Eye (tissue), 1 donor: ENCODE data around the gene NAT14.

Source experiments
- DNase-seq: peaks from one replicate; pipeline ENCODE4 v3.0.0-alpha.2; 2015

Gene NAT14

DNA sequence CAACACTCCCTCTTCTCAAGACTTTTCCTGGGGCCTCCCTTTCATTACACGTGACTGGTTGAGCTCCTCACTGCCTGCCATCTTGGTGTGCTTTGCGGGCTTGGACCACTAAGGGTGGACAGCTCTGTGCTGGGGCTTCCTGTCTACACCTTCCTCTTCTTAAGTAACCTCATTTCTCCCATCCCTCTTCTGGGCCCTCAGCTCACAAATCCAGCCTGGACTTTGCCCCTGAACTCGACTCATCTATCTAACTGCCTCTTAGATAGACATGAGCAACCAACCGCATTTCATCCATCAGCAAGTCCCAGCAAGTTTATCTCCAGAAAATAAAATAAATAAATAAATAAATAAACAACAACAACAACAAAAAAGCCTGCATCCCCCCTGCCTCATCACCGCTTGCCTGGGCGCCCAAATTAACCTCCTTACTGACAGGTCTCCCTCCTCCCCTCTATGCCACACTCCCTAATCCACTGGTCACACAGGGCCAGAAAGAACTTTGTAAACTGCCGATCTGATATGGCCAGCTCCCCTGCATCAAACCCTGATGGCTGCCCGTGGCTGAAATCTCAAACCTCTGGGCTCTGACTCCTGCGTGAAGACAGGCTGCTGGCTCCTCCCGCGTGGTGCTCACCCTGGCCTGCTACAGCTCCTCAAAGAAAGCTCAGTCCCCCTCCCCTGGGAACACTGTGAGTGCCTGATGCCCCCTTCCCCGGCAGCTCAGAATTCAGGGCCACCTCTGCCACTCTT is 31.3 kb upstream of the NAT14 start:
- no peak for DNase-seq

DNA sequence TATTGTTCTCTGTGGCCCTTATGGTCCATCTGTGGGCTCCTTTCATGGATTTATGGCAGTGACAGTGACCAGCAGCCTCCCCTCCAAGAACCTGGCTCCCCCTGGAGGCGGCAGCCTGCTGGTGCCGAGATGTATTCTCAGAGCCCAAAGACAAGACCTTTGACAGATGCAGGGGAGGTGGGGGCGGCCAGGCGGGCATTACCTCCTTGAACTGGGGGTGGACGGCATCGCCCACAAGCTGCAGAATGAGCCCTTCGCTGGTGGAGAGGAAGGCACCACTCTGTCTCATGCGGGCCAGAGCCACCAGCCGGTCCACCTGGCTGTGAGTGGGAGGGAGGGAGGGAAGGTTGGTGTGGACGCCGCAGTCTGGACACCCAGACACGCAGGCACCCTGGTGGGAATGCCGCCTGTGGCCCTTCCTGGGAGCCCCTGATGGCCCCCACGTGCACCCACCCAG is 30.2 kb upstream of the NAT14 start:
- no peak for DNase-seq

DNA sequence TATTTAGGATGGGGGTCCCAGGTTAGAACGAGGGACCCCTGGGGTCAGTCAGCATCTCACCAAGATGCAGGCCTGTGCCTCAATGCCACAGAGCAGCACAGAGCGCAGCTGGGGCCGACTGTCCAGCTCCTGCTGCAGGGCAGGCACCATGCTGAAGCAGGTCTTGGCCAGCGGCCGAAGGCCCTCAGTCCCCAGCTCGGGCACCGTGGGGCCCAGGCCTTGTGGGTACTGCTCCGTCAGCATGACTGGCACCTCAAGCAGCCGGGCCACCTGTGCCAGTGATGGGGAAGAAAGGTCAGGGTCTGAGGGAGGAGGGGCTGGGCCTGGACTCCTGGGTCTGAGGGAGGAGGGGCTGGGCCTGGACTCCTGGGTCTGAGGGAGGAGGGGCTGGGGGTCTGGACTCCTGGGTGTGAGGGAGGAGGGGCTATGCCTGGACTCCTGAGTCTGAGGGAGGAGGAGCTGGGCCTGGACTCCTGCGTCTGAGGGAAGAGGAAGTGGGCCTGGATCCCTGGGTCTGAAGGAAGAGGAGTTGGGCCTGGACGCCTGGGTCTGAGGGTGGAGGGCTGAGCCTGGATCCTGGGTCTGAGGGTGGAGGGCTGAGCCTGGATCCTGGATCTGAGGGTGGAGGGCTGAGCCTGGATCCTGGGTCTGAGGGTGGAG is 29.3 kb upstream of the NAT14 start:
- DNase-seq = no peak

DNA sequence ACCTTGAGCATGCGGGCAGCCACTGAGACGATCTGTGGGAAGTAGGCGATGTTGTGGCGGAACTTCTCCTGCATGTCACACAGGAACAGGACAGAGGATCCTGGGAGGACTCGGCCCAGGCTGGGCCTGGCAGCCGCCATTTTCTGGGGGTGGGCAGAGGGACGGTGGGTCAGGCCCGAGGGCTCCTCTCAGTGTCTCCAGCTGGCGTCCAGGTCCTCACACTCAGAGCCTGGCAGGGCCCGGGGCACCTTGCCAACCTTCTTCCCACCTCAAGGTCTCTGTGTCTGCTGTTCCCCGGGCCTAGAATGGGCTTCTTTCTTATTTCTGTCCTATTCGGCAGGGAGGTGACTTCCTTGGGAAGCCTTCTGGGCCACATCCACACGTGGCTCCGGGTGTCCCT is 28.6 kb upstream of the NAT14 start:
- DNase-seq = no peak

DNA sequence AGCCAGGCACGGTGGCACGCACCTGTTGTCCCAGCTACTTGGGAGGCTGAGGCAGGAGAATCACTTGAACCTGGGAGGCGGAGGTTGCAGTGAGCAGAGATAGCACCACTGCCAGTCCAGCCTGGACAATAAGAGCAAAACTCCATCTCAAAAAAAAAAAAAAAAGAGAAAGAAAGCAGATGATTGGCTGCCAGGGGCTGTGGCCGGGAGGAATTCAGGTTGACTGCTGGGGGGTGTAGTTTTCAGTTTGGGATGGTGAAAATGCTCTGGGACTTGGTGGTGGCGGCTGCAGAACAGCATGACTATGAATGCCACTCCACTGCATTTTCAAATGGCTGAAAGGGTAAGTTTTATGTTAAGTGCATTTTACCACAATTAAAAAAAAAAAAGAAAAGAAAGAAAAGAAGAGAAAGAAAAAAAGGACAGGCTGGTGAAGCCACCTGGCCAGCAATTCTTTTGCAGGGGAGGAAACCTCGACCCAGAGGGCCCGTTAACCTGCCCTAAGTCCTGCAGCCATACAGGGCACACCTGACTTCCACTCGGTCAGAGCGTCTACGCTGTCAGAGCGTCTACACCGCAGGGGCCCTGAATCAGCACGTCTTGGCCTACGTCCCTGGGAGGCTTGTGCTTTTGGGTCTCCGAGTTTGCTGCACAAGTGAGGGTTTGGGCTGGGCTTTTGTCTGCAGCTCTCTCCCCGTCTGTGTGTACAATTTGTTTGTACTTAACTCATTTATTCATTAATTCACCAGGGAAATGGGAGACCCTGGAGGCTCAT is 27.1 kb upstream of the NAT14 start:
- no peak for DNase-seq

DNA sequence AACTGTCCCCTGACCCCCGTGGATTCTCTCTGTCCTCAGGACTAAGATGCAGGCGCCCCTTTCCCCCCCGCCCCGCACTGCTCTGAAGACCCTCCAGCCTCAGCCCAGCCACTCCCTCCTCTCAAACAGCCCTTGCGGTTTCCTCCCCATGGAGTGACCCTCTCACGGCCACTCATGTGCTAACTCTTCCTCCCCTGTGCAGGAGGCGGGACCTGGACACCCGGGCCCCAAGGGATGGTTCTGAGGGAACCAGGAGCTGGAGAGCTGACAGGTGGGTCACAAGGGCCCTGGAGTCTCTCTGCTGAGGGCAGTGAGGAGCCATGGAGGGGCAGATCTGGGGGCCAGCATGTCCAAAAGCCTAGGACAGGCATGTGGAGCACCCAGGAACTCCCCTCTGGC is 25.4 kb upstream of the NAT14 start:
- no peak for DNase-seq

DNA sequence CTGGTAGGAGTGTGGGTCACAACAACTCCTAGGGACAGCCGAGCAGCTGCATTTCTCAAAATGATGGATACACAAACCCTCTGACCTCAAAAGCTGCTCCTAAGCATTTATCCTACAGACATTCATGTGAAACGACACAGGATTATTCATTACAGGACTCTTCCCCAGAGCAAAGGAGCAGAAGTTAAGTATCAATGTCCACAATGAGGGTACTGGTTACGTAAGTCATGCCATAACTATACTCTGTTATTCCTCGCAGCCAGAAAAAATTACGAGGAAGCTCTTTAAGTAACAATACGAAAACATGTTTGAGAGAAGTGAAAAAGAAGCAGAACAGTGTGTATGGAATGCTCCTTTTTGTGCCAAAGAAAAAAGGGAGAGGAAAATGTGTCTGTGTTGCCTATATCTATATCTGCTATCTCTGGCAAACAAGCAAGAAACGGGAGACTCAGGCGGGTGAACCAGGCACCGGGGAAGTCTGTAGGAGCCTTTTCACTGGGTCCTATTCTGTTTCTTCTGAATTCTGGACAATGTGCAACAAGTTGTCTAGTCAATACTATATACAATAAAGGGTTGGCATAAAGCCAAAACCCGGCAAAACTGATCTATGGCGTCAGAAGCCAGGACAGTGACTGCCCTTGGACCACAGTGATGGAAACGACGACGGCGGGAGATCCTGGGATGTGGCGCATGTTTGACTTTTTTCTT is 24.9 kb upstream of the NAT14 start:
- DNase-seq = no peak

DNA sequence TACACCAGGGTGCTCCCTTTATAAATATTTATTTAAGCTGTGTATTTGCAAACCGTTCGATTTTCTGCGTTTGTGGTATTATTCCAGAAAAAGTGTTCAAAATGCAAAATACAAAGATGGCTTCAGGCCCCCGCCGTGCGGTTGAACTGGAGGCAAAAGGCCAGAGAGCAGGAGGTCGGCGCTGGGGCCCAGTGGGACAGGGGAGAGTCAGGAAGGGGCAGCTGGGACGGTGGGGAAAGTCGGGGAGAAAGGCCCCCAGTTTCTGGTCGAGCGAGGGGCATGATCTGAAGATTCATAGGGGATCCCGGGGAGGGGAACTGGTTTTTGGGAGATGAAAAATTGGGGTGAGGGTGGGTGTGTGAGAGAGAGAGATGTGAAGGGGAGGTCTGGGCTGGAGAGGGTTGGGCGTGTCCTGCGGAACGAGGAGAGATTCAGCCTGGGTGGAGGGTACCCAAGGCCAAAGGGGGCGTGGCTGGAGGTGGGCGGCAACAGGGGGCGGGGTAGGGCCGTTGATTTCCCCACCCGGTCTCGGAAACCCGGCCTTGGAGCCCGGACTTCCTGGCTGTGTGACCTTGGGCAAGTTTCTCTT is 24.2 kb upstream of the NAT14 start:
- peak; percentile 74 for DNase-seq

DNA sequence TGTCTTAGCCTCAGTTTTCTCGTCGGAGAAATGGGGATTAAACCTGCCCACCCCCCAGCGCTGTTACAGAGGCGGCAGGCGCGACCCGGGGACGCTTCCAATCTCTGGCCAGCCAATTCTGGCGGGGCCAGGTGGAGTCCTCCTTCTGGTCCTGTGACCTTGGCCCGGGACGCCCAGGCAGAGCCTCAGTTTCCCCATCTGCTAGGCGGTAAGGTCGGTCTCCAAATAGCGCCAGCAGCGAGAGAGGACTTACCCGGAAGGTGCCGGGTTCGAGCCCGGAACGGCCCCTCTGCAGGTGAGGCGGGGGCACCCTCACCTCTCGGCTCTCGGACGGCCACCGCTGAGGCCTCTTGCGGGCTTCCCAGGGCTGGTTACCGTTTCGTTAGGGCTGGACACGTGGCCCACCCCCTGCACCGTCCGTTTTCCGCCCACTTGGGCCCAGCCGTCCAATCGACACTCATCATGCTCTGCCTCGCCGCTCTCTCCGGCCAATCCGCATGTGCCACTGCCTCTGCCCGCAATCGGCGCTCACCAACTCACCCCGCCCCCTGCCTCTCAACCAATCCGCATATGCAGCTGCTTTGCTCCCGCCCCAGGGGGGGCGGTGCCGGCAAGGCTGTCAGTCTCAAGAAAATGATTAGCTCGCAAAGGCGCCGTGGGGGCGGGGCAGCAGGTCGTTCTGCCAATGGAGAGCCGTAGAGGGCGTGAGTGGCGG is 23.6 kb upstream of the NAT14 start, which contains the start of gene ISOC2:
Gene ISOC2 (minus strand): TSS at position 384 of the 715 bp plus-strand sequence. CDS start 5,156 bp downstream, outside the sequence.
- peak; percentile 100 for DNase-seq

DNA sequence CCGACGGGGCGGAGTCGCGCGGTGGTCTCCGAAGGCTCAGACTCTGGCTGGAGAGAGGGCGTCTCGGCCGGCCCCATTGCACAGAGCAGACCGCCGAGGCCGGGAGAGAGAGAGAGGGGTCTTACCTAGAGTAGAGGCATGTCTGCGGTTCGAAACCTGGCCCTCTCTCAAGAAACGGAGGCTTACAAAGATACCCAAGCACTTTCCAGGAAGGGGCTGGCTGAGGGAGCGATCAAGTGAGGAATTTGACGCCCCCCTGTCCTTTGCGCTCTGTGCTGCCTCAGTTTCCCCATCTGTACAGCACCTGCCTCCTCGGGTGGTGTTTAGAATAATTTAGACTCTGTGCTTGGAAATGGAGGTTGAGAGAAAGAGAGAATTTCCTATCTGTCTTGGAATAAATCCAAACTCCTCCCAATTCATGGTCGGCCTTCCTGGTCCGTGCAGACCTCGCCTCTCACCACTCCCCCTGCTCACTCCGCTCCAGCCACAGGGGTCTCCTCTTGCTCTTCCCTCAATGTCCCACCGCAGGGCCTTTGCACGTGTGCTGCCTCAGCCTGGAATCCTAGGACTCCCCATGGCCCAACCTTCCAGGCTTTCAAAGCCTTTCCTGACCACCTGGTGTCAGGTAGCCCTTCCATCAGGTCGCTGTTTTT is 22.9 kb upstream of the NAT14 start:
- no peak for DNase-seq

DNA sequence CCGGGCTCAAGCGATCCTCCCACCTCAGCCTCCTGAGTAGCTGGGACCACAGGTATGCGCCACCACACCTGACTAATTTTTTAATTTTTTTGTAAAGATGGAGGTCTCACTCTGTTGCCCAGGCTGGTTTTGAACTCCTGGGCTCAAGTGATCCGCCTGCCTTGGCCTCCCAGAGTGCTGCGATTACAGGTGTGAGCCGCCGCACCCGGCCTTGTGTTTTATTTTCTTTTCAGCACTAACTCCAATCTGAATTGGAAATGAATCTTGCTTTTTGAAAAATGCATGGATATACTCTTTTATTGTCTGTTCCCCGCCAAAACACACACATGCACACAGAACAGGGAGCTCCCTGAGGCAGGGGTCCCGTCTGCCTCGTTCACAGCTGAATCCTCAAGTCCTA is 22.3 kb upstream of the NAT14 start:
- DNase-seq = no peak

DNA sequence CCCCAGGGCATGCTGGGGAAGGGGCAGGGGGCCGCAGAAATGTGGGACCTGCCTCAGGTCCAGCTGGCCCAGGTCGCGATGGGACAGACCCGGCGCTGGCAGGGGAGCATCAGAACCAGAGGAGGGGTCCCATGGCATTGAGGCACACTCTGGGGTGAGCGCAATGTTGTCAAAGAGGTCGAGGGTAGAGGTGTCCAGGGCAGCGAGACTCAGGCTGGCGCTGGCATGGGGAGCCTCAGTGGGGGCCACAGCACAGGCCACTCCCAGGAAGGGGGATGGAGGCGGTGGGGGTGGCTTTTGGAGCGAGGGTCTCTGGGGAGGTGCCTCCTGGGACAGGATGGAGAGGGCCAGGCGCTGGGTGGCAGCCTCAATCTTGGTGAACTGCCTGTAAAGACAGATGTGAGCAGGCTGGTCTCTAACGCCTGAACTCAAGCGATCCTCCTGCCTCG is 21.4 kb upstream of the NAT14 start:
- DNase-seq = no peak

DNA sequence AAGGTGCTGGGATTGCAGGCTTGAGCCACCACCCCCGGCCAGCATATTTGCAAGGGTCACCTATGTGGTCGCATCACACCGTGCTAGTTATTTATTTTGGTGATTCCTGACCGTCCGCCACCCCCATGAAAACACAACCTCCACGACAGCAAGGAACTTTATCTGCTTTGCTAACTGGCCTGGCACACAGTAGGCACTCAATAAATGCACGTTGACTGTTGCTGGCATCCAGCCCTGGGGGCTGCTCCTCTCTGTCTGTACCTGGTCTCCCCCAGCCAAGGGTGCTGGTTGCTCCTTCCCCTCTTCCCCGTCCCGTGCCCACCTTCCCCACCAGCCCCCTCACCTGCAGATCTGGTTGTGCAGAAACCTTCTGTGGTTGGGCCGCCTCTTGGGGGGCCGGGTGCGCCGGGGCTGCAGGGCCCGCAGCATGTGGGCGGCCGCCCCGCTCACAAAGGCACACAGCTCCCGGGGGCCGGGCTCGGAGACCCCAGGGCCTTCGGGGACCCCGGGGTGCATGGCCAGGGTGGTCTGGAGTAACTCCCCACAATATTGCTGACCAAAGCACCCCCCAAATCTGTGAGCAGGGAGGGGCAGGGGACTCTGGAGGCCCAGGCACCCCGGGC is 20.8 kb upstream of the NAT14 start:
- no peak for DNase-seq

DNA sequence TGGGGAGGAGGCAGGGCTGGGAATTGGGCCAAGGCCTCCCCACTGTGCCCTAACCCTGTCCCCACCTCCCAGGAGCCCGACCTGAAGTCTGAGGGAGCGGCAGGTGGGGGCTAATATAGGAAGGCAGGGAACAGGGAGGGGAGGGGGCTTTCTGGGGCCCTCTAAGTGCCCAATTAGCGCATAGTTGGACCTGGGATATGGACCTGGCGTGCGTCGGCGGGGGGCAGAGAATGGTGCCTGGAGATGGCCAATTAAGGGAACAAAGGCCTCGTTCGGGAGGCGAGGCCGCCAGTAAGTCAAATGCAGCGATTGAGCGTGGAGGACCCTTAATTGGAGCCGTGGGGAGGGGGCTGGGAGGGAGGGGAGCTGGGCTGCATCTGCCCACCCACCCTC is 20.3 kb upstream of the NAT14 start, which contains the start of gene C19orf85:
Gene C19orf85 (minus strand): TSS at position 90 of the 393 bp plus-strand sequence. CDS start 197 bp downstream, outside the sequence.
- peak; percentile 53 for DNase-seq

DNA sequence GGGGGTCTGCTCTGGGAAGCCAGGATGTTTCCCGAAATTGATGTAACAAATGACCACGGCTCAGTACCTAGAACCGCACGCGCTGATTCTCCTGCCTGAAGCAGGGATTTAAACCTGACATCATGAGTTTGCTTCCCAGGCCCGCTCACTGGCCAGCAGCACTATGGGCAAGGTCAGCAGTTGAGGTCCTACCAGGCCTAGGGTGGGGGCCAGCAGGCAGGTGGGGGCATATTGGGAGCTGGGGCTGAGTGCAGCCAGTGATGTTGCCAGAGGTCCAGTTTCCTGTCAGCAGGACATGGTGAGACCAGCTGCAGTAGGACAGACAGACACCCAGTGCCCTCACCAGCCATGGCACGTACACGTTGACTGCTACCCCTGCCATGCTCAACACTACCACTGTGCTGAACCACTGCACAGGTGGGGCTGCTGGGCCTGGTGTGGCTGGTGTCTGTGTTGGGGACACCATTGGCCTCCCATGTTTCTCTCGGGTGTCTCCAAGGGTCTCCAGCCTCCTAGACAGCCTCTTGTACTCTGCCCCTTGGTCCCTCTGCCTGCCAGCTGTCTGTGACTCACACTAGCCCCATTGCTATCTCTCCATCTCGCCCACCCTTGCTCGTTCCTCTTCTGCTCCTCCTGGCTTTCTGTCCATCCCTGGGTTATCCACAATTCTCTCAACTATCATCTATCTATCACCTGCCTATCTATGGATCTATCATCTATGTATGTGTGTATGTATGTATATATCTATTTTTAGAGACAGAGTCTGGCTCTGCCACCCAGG is 19.3 kb upstream of the NAT14 start:
- no peak for DNase-seq

DNA sequence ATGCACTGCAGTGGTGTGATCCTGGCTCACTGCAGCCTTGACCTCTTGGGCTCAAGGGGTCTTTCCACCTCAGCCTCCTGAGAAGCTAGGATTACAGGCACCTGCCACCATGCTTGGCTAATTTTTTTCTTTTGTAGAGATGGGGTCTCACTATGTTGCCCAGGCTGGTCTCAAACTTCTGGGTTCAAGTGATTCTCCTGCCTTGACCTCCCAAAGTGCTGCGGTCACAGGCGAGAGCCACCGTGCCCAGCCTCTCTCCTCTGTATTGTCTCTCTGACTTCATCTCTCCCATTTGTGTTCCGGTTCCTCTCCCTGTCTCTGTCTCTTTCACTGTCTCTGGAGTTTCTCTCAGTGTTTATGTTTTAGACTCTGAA is 18.8 kb upstream of the NAT14 start:
- no peak for DNase-seq

DNA sequence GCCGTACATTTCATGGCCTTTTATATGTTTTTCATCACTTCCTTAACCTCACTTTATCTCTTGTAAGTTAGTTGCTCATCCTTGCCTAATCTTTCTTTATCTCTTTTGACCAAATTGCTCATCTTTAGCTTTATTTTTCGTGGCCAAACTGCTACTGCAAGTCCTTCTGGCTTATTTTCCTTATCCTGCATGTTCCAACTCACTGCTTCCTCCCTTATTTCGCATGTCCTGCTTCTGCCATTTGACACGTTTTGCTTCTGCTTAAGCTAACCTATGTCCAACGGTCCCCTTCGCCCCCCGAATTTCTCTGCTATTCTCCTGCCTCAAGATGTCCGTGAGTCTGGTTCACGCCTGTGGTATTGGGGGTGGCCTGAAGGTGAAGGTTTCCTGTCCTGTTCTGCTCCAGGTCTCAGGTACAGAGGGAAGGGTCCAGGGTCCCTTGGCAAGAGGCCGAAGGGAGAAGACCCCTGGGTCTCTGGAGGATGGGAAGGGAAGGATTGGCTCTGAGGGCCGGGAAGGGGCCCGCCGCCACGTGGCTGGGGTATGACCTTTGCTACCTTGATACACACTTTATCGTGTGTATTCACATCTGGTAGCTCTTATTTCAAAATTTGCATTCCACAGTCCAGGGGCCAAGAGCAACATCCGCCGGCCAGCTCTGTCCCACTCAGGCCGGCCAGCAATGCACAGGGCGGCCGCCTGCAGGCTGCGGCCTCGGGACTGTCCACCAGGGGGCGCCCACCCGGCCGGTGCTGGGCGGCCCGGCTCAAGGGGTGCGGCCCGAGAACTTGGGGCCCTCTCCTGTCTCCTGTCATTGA is 17.5 kb upstream of the NAT14 start:
- peak; percentile 72 for DNase-seq

DNA sequence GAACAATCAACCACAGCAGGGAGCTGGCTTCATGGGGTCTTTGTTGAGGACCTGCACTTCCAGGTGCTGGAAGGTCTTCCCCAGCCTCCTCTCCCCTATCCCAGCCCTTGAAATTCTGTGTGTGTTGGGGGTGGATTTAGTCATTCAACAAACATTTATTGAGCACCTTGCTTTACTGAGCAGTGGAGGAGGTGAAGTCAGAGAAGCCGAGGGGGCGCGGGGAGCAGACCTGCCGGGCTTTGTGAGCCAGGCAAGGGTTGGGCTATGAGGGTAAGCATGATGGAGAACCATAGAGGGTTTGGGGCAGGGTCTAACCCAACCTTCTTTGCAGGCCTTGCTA is 17.0 kb upstream of the NAT14 start:
- DNase-seq = no peak

DNA sequence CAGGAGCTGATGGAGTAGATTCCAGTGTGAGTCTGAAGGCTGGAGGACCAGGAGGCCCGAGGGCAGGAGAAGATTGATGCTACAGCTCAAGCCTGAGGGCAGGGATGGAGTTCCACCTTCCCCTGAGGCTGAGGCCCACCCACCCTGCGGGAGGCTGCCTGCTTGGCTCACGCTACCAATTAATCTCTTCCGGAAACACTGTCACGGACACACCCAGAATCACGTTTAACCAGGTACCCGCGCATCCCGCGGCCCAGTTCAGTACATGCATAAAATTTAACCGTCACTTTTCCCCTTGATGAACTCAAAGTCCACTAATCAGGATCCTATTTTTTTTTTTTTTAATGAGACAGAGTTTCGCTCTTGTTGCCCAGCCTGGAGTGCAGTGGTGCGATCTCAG is 13.7 kb upstream of the NAT14 start:
- no peak for DNase-seq
